Stimulated activated CD4-positive, alpha-beta T cell treated with anti-CD3 and anti-CD28 coated beads, Interleukin-15, amount 100 ng/mL, for 1 hour (primary cell): ENCODE results near the gene RYR3.

Experiments used
- DNase-seq, 2 donors: peaks; one replicate each; pipeline ENCODE4 v3.0.0-alpha.2; 2020; ENCODE audit warnings: low read depth in 1 of 2, low spot score in 1 of 2

The RYR3 gene

DNA sequence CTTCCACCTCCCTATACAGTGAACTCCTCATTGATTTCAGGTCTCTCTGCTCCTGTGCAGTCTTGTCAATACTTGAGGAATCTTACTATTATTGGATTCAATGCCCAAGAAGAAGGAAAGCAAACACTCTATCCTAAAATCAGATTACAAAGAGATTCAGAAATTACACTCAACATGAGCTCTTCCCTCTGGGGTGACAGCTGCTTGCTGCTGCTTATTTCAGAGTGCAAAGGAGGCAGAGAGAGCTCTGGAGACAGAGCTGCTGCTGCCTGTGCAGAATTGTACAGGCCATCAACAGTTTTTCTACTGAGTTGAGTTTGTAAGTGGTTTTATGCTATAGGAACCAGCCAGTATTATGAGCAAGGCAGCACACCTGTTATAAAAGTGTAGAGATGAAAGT is 7.1 kb downstream of the RYR3 start:
- DNase-seq = no peak

DNA sequence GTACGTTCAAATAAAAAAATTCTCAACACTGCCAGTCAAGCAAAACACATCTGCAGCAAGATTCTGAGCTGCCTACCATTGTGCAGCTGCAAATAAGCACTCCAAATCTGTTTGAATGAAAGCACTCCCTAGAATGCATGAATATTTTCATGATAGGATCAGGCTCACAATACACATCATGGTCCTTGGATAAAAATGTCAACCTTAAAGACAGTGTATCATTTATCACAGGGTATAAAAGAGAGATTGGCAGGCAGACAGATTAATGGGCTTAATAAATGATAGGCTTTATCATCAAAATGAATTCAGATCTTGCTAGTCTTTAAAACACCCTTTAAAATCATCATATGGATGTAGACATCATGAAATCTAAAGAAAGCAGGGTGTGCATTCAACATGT is 9.2 kb downstream of the RYR3 start:
- no peak for DNase-seq

DNA sequence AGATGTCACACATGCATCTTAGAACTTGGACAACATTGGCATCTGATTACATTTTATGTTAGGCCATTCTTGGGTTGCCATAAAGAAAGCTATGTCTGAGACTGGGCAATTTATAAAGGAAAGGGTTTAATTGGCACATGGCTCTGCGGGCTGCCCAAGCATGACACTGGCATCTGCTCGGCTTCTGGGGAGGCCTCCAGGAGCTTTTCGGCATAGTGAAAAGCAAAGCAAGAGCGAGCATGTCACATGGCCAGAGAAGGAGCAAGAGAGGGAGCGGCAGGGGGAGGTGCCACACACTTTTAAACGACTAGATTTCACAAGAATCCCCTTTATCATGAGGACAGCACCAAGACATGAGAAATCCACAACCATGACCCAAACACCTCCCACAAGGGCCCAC is 11.3 kb downstream of the RYR3 start:
- DNase-seq = no peak

DNA sequence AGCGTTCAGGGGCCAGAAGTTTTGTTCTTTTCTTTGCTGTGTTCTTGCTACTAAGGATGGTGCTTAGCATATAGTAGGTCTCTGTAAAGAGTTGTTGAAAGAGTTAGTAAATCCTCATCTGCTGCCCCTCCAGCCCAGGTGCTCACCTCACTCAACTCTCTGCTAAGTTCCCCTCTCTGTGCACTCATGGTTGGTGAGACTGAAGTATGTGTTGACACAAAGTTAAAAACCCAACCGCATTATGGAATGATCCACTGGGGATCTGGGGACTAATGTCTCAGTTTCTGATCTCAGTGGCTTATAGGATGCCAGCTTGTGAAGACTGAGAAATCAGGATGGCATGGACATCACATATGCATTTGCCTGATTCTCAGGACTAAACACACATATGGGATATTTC is 13.8 kb downstream of the RYR3 start:
- no peak for DNase-seq

DNA sequence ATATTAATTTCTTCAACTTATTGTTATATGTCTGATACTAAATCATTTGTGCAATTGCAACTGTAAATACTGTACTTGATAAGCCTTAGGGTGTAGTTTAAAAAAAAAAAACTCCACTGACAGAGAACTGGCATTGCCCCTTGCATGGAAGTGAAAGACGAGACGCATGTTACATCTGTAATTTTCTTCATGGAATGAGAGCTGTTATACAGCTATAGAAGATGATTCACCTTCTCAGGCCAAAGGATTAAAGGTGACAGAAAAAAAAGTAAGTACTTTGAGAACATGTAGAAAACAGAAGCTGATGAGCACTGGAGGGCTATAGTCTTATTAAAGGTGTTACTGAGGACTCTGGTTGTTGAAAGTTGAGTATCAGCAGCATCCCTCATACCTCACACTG is 16.1 kb downstream of the RYR3 start:
- no peak for DNase-seq

DNA sequence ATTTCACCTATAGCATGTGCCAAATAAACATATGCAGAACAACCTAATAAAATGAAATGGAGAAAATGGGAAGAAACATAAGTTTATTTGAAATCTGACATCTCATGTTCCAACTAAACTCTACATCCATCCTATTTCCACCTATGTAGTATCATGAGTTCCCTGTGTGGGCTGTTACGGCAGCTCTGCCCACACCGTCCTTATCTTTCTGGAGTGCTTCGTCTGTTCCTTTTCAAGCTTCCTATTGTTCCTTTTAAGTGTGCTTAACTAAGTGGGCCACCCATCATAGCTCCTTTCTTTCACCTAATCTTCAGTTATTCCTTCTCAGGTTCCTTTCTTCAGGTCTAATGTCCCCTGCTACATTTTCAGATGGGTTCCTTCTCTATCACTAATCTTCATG is 17.3 kb downstream of the RYR3 start:
- DNase-seq = no peak

DNA sequence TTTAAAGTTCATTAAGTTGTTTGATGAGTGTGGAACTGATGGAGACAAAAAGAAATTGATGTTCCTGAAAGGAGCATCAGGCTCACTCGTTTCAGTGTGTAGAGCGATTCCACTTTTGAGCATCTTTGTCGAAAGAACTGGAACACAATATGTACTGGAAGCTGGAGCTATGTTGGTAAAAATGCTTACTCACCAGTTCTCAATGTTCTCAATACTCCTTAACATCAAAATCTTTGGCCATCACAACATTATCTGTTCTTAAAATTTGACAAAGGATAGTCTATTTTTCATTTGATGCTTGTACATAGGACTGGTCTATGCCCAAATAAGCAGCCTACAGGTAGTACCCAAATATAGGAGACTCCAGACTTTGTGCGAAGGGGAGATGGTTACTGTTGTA is 18.7 kb downstream of the RYR3 start:
- DNase-seq = no peak

DNA sequence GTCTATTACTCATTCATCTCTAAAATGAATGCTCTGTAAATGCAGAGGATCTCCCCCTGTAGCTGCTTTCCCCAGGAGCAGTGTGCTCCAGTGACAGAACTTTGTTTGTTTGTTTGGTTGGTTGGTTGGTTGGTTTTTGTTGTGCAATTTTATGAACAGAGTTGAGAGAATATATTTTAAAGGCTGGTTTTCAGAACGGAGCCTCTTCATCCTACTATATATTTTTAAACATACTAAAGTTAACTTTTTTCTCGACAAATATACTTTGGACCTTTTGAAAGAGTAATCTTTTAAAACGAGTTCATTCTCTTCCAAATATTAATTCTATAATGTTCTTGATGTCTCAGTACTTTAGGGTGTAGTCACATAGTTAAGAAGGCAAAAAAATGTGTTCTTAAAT is 20.2 kb downstream of the RYR3 start:
- no peak for DNase-seq

DNA sequence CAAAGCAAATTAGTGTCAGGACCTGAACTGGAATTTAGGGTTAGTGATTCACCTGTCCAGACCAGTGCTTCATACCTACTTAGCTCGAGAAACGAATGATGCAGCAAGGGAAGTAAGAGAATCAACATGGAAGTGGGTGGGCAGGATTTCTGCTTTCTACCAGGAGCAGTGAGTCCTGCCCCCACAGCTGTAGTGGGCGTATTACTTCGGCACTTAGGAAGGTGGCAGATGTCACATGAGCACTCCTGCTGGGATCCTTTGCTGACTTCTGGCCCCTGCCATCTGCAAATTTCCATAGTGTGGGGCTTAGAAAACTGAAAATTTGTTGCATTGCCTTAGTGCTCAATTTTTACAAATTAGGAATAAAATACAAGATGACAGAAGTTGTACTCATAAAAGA is 31.2 kb downstream of the RYR3 start:
- no peak for DNase-seq

DNA sequence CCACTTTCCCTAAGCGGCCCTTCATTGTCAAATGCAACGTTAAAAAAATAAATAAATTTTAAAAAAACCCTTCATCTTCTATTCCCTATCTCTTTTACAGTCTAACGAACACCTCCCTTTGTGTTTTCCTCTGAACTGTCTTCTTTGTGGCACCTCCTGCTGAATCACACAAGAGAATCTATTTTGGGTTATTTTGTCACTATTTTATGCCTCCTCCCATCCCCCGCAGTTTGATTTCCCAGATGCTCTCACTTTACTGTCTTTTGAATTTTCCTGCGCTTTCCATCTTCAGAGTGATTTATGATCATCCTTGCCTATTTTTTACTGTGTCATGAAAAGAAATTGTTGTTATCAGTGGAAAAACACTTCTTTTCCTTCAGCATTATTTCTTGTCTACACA is 32.5 kb downstream of the RYR3 start:
- no peak for DNase-seq

DNA sequence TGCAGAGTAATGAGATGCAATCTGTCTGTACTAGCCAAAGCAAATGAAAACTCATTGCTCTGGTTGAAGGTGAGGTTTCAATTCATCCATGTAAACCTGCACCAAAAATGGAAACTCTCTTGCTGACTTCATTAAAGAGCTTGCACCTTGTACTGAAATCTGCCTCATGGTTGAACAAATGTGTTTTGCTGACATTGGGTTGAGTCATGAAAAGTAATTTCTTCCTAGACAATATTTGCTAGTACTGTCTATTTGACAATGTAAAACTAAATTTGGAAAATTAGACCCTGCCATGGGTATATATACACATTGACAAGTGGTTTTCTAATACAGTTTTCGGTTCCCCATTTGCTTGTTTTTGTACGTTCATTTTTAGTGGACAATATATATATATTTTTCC is 33.3 kb downstream of the RYR3 start:
- no peak for DNase-seq

DNA sequence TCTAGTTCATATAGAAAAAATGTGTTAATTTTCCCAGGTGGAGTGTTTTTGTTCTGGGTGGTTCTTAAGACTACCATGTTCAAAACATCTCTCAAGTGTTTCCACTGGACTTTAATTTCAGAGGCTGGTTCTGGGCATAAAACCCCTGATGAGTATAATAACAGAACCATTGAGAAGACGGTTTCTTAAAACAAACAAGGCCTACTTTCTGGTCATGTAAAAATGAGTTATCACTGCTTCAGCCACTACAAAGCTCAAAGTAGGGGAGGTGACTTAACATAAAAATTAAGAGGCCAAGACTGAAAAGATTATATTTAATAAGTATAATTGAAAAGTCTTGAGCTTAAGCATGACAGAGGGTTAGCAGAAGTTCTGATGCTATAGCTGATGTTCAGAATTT is 33.8 kb downstream of the RYR3 start:
- DNase-seq = no peak

DNA sequence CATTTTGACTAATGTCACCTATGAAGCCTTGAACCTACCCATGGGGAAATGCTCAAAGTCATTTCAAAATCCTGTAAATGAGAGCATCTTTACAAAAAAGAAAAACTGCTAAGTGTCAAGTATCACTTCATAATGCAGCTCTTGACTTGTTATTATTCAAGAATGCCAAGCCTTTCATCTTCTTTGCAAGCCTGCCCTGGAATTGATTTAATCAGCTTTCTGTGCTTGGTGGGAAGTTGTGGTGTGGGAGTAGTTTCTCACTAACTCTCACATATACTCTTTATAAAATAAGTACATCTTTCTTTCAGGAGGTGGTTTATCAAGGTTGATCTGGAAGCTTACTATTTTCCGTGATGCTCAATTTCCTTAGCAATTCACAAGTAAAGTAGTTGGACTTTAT is 43.6 kb downstream of the RYR3 start:
- DNase-seq = no peak

DNA sequence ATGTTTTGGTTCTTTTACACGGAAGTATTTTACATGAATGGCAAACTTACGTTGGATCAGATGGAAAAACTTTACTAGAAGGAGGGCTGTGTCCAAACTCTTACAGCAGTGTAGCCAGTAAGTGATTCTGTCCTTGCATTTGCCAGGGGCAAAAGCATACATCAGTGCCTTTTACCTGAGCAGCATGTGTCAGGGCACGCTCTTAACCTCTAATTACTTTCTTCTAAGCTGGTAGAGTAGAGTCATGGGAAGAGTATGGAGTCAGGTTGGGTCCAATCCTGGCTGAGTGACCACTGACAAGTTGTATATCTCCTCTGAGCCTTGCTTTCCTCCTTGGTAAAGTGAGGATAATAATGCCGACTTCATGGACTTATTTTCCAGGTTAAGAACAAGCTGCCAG is 47.1 kb downstream of the RYR3 start:
- no peak for DNase-seq

DNA sequence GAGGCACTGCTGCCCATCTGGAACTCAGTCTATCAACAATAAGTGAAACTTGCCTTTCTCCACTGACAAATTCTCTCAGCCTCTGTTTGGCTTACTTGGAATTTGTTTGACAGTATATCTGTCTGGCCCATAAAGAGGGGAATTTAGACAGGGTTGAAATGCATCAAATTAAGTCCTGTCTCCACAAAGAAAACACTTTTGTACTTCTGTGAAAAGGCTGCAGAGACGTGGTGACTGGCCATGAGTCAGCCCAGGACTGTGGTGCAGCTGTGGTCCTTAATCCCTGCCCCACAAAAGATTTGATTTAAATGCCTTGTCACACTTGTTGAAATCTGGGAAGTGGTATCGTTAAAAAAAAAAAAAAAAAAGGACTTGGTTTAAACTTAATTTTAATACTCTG is 47.5 kb downstream of the RYR3 start:
- DNase-seq = no peak

DNA sequence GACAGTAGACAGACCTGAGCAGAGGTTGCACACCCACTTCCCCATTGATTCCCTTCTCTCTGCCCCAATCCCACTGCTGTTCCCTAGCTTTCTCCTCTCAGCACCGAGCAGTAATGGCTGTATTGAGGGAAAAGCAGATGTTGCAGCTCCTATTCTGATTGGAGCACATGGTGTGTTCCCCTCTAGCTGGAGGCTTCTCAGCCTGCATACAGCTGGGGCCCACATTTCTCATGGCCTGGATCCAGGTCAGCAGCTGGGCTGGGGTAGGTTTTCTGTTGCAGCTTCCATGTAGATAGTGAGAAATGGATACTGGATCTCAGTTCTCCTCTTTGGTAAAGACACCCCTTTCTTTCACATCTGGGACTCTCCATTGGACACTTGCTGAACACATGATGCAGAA is 50.1 kb downstream of the RYR3 start:
- DNase-seq = no peak

DNA sequence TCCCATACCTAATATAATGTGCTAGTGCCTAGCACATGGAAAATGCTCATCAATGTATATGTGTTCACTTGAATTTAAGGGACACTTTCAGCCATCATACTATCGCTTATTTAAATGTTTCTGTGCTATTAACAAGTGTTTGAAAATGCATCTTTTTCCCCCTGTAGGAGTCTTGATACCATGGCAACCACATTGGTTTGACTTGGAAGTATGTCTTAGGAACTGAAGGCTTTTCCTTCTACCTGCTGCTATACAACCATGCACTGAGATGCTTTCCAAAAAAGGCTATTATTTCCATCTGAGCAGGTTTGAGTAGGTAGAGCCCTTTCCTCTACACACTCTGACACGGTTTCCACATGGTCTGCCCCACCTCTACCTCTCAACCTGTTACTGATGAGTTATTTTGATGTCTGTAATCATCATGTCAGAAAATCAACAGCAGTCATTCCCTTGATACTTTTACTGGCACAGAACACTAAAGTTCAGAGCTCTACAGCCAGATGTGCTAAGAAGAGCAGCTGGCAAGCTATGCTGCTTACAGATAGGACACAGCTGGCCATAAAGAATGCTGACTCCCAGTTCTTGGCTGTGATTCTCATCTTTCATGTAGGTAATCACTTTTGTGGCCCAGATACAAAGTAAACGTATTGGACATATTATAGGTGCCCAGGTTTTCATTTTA is 59.3 kb downstream of the RYR3 start:
- no peak for DNase-seq

DNA sequence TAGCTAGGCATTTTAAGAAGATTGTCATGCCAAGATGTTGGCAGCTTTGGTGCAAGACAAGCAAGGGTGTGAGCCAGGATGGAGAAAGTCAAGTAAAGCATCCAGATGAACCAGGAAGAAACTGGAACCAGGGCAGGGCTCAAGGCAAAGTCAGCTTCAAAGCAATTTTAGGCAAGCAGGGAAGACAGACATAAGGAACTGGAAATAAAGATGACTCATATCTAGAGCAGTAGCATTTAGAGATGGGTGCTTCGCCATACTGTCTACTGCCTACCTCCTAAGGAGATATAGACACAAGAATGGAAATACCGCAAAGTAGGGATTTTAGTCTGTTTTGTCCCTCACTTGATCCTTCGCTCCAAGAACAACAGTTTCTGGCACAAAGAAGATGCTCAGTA is 59.9 kb downstream of the RYR3 start:
- no peak for DNase-seq

DNA sequence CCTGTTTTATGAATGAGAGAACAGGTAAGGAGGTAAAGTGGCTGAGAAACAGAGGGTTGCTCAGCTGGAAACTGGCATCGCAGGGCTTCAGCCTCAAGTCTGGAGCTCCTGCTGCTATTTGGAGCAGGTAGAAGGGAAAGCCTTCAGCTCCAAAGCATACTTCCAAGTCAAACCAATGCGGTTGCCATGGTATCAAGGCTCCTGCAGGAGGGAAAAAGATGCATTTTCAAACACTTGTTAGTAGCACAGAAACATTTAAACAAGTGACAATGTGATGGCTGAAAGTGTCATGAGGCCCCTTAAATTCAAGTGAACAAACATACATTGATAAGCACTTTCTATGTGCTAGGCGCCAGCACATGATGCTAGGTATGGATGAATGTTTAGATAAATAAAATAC is 60.4 kb downstream of the RYR3 start:
- no peak for DNase-seq

DNA sequence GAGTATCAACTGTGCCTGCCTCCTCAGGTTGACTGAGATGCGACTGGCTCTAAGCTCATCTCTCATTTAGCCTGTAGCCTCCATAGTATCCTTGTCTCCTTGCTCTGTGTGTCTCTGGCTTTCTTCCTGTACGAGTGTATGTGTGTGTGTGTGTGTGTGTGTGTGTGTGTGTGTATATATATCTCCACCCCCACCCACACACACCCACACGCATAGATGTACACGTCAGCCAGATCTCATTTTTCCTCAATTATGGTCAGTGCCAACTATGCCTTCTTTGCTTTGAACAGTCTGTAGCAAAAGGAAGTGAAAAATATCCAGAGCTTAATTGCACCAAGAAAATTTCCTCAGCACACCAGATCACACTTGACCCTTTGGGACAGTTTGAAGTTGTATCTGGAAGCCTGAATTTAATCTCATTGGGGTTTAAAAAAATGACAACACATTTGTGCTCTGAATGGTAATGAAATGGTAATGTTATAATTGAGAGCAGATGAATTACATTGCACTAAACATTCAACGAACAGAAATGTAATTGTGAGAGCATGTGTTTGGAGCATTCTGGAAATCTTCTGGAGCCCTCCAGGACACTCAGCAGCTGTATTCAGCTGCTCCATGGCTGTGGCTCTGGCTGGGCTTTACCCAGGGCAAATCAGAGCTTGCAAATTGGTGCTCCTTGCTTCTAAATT is 63.6 kb downstream of the RYR3 start:
- DNase-seq = no peak

DNA sequence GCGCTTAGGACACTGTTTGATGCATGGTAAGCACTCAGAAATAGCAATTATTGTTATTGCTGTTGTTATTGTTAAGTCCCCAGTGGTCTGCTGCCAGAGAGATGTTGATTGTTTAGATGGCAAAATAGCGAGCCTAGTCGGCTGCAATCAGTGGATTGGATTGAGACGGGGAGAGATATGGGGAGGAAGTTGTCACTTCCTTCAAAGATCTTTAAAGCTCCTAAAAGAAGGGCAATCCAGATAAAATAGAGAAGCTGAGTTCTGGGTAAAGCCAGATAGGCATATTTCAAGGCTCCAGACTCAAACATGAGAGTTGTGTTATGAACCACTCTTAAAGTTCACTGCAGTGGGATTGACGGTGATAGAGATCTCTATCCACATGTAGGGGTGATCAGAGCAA is 64.5 kb downstream of the RYR3 start:
- DNase-seq = no peak

DNA sequence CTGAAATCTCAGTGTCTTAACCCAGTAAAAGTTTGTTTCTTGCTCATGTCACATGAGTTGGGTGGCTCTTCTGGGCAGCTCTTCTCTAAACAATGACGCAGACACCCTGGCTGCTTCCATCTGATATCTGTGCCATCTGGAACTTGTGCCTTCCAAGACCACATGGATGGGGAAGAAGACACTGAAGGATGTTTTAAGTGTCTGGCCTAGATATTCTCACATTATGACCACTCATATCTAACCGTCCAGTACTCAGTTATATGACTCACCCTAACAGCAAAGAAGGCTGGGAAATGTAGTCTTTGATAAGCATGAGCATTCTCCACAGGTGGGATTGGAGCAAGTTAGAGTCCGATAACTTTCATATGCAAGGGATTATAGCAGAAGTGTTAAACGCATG is 66.4 kb downstream of the RYR3 start:
- DNase-seq = no peak

DNA sequence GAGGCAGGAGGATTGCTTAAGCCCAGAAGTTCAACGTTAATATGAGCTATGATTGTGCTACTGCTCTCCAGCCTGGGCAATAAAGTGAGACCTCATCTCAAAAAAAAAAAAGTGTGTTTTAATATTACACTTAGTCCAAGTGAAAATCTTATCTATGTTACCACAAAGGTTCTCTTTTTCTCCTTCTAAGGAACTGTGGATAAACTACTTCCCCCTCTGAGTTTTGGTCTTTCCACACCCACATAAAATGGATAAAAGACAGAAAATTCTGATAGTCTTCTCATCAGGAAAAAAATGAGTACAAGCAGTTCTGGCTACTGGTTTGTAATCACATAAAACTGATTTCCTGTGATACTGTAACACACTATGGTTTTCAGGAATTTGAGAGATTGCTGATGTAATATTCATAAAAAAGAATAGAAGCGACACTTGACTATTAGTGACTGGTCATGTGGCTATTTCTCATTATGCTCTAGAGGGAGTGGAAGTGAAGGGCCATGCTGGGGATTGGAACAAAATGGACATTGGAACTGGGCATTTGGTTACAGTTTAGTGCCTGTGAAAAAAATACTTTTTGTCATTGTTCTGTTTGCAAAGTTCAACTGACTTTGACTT is 68.2 kb downstream of the RYR3 start:
- no peak for DNase-seq
